Sigmoid colon (tissue), 4 donors: Measurements from ENCODE around the gene PCDH19.

ENCODE experiments used
- EP300 ChIP-seq, 4 donors: sonication (generic); formaldehyde crosslinking; IDR thresholded peaks; one replicate each; pipeline ENCODE4 v1.6.1; 2017; ENCODE audit warnings: antibody characterized with exemption in 4 of 4
- POLR2A ChIP-seq, 2 donors: fragments of 450-650 bp; IDR thresholded peaks; one replicate each; pipeline ENCODE4 v1.6.1; 2016; ENCODE audit warnings: antibody characterized with exemption in 2 of 2, mild to moderate bottlenecking in 2 of 2, moderate library complexity in 2 of 2
- POLR2AphosphoS5 ChIP-seq, 4 donors: sonication (generic); formaldehyde crosslinking; IDR thresholded peaks; one replicate each; pipeline ENCODE4 v1.6.1; 2017; ENCODE audit warnings: antibody characterized with exemption in 4 of 4
- TF ChIP-seq, protein P1 (sequence below), 4 experiments: fragments of 450-650 bp in 3 of 4; fragments of 200-600 bp in 1 of 4; IDR thresholded peaks; one replicate each; pipeline ENCODE4 v1.5.1; 2016 to 2019; ENCODE audit warnings: antibody characterized with exemption in 4 of 4, mild to moderate bottlenecking in 3 of 4, moderate library complexity in 2 of 4

DNA sequence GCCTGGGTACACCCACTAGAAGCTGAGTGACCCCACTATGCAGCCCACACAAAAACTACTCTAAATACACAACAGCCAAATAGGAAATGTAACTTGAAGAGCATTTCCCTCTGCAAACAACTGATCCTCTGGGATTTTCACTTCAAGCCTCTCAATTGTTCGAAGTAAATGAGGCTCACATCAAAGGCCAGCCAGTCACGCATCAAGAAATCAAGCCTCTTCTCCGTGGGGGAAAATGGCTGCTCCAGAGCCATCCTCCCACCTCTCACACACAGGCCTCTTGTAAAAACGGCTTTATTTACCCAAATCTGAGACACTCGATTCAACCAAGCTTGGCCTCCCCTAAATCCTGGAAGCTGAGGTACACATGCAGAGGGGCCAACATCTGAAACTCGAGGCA, 14.3 kb downstream of the PCDH19 start:
- TF ChIP-seq, protein P1, sequence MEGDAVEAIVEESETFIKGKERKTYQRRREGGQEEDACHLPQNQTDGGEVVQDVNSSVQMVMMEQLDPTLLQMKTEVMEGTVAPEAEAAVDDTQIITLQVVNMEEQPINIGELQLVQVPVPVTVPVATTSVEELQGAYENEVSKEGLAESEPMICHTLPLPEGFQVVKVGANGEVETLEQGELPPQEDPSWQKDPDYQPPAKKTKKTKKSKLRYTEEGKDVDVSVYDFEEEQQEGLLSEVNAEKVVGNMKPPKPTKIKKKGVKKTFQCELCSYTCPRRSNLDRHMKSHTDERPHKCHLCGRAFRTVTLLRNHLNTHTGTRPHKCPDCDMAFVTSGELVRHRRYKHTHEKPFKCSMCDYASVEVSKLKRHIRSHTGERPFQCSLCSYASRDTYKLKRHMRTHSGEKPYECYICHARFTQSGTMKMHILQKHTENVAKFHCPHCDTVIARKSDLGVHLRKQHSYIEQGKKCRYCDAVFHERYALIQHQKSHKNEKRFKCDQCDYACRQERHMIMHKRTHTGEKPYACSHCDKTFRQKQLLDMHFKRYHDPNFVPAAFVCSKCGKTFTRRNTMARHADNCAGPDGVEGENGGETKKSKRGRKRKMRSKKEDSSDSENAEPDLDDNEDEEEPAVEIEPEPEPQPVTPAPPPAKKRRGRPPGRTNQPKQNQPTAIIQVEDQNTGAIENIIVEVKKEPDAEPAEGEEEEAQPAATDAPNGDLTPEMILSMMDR (IDR thresholded peaks at IDR 0.05), result no peak
- TF ChIP-seq POLR2AphosphoS5 (IDR thresholded peaks at IDR 0.05), result no peak
- TF ChIP-seq EP300 (IDR thresholded peaks at IDR 0.05), result no peak
- no peak for TF ChIP-seq POLR2A (IDR thresholded peaks at IDR 0.05)
